Measurements from ENCODE around the gene PLEKHG5.

PLEKHG5 gene

GRCh38 chr1:6491966-6492365 is 499 bp upstream of the PLEKHG5 start:
- no peak overlapping the region for H3K4me2 ChIP-seq (ENCODE audit: low read length)
- peaks cover 9% of the 10 kb centered on the region for H3K4me1 ChIP-seq (ENCODE audit: insufficient read depth, low read length, severe bottlenecking)
- no peaks in the 10 kb centered on the region for H3K9me2 ChIP-seq (ENCODE audit: low read depth, low read length)
- H3K36me3 ChIP-seq (ENCODE audit: insufficient read depth, low read length): no peaks in the 10 kb centered on the region
- no peak overlapping the region for H3K4me3 ChIP-seq (ENCODE audit: low read depth, low read length, poor library complexity, severe bottlenecking)
- peaks cover 19% of the 10 kb centered on the region for H3K27me3 ChIP-seq (ENCODE audit: insufficient read depth, low read length)
- H3K9ac ChIP-seq (ENCODE audit: low read length): no peak overlapping the region
- H4K20me1 ChIP-seq (ENCODE audit: insufficient read depth, low read length): no peaks in the 10 kb centered on the region
- no peaks in the 10 kb centered on the region for H3K9me3 ChIP-seq (ENCODE audit: low read length)
- TF ChIP-seq, protein P1, sequence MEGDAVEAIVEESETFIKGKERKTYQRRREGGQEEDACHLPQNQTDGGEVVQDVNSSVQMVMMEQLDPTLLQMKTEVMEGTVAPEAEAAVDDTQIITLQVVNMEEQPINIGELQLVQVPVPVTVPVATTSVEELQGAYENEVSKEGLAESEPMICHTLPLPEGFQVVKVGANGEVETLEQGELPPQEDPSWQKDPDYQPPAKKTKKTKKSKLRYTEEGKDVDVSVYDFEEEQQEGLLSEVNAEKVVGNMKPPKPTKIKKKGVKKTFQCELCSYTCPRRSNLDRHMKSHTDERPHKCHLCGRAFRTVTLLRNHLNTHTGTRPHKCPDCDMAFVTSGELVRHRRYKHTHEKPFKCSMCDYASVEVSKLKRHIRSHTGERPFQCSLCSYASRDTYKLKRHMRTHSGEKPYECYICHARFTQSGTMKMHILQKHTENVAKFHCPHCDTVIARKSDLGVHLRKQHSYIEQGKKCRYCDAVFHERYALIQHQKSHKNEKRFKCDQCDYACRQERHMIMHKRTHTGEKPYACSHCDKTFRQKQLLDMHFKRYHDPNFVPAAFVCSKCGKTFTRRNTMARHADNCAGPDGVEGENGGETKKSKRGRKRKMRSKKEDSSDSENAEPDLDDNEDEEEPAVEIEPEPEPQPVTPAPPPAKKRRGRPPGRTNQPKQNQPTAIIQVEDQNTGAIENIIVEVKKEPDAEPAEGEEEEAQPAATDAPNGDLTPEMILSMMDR (IDR thresholded peaks at IDR 0.05; ENCODE audit: low read length): no peak
- no peak for TF ChIP-seq EZH2 (IDR thresholded peaks at IDR 0.05; ENCODE audit: borderline replicate concordance, low read length)
- no peaks in the 10 kb centered on the region for H3K79me2 ChIP-seq (ENCODE audit: insufficient read depth, low read length)
- H2AFZ ChIP-seq (ENCODE audit: low read length): no peak overlapping the region
- H3K27ac ChIP-seq (ENCODE audit: low read depth, low read length, poor library complexity, severe bottlenecking): no peak overlapping the region
- H3F3A ChIP-seq (ENCODE audit: insufficient read depth, low read length): no peaks in the 10 kb centered on the region

DNA sequence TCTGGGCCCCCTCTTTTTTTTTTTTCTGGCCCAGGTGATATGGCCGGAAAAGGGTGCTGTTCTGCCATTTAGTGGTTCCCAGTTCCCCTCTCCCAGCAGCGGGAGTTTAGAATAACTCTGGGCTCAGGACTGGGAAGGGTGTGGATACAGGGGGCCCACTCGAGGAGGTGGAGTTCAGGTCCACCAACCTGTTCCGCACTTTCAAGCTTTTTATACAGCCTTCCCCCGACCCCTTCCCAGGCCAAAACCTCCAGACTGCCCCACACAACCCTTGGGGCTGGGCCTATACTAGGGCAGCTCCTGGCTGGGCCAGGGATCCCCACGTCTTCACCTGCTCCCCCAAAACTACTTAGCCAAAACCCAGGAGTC is 402 bp downstream of the PLEKHG5 start:
- H3K27ac ChIP-seq (ENCODE audit: low read depth, low read length, poor library complexity, severe bottlenecking): no peak overlapping the region
- no peaks in the 10 kb centered on the region for H3K79me2 ChIP-seq (ENCODE audit: insufficient read depth, low read length)
- no peaks in the 10 kb centered on the region for H4K20me1 ChIP-seq (ENCODE audit: insufficient read depth, low read length)
- H3K4me3 ChIP-seq (ENCODE audit: low read depth, low read length, poor library complexity, severe bottlenecking): peak overlapping the region; percentile 72
- no peaks in the 10 kb centered on the region for H3F3A ChIP-seq (ENCODE audit: insufficient read depth, low read length)
- TF ChIP-seq, protein P1 (IDR thresholded peaks at IDR 0.05; ENCODE audit: low read length): no peak
- TF ChIP-seq EZH2 (IDR thresholded peaks at IDR 0.05; ENCODE audit: borderline replicate concordance, low read length): no peak
- H3K36me3 ChIP-seq (ENCODE audit: insufficient read depth, low read length): no peaks in the 10 kb centered on the region
- H3K9me3 ChIP-seq (ENCODE audit: low read length): no peaks in the 10 kb centered on the region
- H3K4me1 ChIP-seq (ENCODE audit: insufficient read depth, low read length, severe bottlenecking): peaks cover 9% of the 10 kb centered on the region
- H3K9ac ChIP-seq (ENCODE audit: low read length): peak overlapping the region; percentile 77
- peaks cover 11% of the 10 kb centered on the region; the same call in 1 of the 2 replicates for H3K27me3 ChIP-seq (ENCODE audit: insufficient read depth, low read length)
- peak overlapping the region; percentile 94 for H3K4me2 ChIP-seq (ENCODE audit: low read length)
- H3K9me2 ChIP-seq (ENCODE audit: low read depth, low read length): no peaks in the 10 kb centered on the region
- no peak overlapping the region for H2AFZ ChIP-seq (ENCODE audit: low read length)

DNA sequence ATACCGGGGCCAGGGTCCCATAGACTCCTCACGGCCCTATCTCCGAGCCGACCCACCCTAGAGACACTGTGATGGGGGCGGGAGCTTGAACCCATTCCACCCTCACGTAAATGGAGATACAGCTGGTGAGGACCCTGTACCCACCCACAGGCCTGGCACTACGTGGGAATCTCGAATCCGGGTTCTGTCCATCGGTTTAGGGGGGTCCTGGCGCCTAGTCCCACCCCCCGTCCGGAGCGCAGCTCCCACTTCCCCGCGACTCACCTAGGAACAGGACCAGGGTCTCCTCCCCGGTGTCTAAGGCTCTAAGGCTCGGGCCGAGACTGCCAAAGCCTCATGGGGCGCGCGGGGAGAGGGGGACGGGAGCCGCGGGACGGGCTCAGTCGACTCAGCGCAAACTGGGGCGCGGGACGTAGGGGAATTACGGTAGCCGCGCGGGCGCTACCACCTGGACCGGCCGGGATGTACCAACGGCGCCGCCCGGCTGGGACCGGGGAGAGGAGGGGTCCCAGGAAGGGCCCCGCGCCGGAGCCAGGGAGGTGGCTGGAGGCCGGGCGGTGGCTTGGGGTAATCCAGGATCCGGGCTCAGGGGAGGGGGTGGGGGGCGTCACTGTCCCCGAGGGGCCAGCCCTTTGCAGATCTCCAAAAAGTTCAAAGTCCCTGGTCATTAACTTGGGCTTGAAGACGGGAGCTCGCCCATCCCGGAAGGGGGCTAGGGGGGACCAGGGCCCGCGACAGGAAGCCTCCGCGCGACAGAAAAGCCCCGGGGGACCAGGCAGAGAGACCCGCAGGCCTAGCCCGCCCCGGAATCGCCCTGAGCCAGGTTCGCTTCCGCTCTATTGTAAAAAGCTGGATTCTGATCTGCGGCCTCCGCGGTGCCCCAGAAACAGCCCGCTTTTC is 1.0 kb downstream of the PLEKHG5 start:
- Histone ChIP-seq H3K27ac (ENCODE audit: low read depth, low read length, poor library complexity, severe bottlenecking) (no peak overlapping the region), H3K36me3 (ENCODE audit: insufficient read depth, low read length) (no peaks in the 10 kb centered on the region), H3K9me3 (ENCODE audit: low read length) (no peaks in the 10 kb centered on the region), H3K4me1 (ENCODE audit: insufficient read depth, low read length, severe bottlenecking) (peaks cover 9% of the 10 kb centered on the region), H3K4me2 (ENCODE audit: low read length) (peak overlapping the region; percentile 94), H3K79me2 (ENCODE audit: insufficient read depth, low read length) (no peaks in the 10 kb centered on the region), H3F3A (ENCODE audit: insufficient read depth, low read length) (no peaks in the 10 kb centered on the region), H3K27me3 (ENCODE audit: insufficient read depth, low read length) (peaks cover 6% of the 10 kb centered on the region; the same call in 1 of the 2 replicates), H3K9ac (ENCODE audit: low read length) (peak overlapping the region; percentile 77), H3K4me3 (ENCODE audit: low read depth, low read length, poor library complexity, severe bottlenecking) (peak overlapping the region; percentile 72), H3K9me2 (ENCODE audit: low read depth, low read length) (no peaks in the 10 kb centered on the region), H2AFZ (ENCODE audit: low read length) (0 out of 2 replicates have a peak overlapping the region, but pooled peaks have one; percentile 19), H4K20me1 (ENCODE audit: insufficient read depth, low read length) (no peaks in the 10 kb centered on the region)
- TF ChIP-seq, protein P1 (IDR thresholded peaks at IDR 0.05; ENCODE audit: low read length): no peak
- TF ChIP-seq EZH2 (IDR thresholded peaks at IDR 0.05; ENCODE audit: borderline replicate concordance, low read length): no peak
